ENCODE results near the gene ANKRD11.

ANKRD11 gene

GRCh38 chr16:89490439-89491237 is at the start of gene ANKRD11:
Gene ANKRD11, minus strand, starts transcription at chr16:89490561. Its CDS starts 173,542 bp downstream, at chr16:89317019.
- DNase-seq (ENCODE audit: low read depth), result peak; percentile 100

DNA sequence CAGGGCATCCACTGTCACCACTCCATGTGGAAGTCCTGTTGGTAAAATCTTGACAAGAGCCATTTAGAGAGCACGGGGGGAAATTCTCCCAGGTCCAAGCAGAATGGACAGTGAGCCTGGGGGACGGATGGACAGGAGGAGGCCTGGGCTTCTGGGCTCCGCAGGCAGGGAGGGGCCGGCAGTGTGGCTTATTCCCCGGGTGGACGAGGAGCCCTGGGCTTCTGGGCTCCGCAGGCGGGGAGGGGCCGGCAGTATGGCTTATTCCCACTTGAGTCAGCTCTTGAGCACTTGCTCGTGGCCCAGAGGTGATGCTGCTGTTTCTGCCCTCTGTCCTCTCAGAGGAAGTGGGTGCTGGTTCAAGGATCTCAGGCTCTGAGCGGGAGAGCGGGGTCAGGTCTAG is 47.9 kb upstream of the ANKRD11 start:
- no peak for DNase-seq (ENCODE audit: low read depth)

GRCh38 chr16:89537549-89537925 is 47.2 kb upstream of the ANKRD11 start:
- DNase-seq (ENCODE audit: low read depth), result no peak

DNA sequence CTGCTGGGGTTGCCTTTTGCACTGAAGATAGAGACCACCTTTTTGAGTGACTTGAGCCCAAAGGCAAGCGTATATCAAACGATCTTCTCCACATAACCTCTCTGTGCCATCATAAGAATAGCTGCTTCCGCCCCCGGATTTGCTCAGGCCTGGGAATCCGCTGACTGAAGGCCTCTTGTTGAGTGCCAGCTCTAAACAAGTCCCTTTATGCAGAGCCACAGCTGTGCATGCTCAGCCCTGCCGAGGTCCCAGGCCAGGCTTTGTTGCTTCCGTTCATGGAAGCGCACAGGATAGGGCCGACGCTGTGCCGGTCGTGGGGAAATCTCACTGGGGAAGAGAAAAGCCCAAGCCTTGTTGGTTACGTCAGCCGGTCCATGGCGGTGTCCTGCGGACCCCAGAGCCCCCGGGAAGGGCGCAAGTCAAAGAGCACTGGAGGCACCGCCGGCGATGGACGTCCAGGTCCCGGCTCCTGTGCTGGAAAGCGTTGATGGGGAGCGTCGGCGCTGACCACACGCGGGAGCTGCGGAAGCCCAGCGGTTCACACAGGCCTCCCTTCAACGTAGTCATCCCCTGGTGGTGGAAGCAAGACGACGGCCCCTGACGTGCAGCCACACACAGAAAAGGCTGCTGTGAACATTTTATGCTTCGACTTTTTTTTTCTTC is 46.7 kb upstream of the ANKRD11 start:
- no peak for DNase-seq (ENCODE audit: low read depth)

DNA sequence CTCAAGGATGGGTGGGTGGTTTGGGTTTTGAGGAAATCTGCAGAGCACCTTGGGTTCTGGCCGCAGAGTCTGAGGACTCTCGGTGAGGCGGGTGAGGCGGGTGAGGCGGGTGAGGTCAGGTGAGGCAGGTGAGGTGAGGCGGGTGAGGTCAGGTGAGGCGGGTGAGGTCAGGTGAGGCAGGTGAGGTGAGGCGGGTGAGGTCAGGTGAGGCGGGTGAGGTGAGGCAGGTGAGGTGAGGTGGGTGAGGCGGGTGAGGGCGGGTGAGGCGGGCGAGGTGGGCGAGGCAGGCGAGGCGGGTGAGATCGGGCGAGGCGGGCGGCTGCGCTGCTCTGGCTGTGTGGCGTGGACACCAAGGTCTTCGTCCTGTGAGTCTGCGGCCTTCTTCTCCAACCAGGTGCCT is 46.0 kb upstream of the ANKRD11 start:
- DNase-seq (ENCODE audit: low read depth), result no peak

DNA sequence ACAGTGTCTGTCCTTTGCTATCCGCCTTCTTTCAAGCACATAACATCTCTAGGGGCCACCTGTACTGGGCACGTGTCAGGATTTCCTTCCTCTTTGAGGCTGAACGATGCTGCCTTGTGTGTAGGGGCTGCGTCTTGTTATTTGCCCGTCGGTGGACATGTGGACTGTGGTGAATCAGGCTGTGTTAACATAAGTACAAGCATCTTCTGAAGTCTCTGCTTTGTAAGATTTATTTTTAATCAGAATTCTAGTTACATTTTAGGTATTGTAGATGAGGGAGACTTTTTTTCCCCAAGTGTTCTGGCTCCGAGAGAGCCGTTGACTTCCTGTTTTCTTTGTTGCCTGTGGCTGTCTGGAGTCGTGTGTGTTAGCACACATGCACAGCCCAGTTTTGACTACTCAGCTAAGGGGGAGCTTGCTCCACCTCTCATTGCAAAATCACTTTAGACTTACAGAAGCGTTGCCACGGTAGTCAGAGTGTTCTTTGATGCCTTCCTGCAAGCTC is 43.9 kb upstream of the ANKRD11 start:
- peak; percentile 23 for DNase-seq (ENCODE audit: low read depth)

GRCh38 chr16:89531821-89532526 is 41.6 kb upstream of the ANKRD11 start:
- no peak for DNase-seq (ENCODE audit: low read depth)

DNA sequence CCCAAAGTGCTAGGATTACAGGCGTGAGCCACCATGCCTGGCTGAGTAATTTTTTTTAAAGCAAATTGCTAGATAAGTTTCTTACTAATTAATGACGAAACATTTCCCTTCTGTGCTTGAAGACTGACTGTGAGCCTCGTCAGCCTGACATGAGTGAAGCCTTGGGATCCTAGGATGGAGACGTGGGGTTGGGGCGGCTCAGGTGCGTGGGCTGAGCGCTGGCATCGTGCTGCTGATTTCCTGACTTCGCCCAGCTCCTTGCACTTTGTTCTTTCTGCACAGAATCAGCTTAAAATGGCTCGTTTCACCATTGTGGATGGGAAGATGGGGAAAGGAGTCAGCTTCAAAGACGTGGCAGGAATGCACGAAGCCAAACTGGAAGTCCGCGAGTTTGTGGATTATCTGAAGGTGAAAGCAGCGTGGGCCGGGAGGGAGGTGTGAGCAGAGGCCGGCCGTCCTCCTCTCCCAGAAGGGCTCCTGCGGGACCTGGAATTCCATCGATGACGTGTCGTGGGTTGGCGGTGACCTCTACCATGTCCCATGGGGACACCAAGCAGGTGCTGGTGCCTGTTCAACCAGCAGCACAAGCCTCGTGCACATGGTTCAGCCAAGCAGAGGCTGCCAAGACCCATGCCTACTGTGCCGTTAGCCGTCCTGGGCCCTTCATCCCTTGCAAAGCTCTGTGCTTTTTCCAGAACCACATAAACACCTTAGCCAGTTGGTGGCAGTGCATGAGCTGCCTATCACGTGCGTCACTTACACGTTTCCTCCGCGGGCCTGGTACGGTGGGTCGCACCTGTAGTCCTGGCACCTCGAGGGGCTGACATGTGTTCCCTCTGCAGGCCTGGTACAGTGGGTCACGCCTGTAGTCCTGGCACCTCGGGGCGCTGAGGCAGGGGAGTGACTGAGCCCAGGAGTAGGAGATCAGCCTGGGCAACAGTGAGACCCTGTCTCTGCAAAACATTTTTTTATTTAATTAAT is 40.3 kb upstream of the ANKRD11 start:
- no peak for DNase-seq (ENCODE audit: low read depth)

DNA sequence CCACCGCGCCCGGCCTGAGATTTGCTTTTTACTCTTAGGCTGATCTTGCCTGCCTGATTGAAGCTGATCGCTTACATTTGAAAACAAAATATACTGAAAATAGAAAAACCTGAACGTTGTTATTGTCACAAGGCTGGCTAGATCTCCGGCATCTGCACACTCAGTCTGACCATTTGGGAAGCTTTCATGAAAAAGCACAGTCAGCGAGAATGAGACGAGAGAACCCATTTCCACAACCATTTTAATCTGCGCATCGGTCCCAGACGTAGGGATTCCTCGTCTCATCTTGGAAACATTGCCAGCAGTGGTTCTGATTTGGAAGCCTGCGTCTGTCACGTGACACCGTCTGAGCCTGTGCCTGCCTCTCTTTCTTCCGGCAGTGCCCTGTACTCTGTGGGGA is 38.7 kb upstream of the ANKRD11 start:
- no peak for DNase-seq (ENCODE audit: low read depth)

DNA sequence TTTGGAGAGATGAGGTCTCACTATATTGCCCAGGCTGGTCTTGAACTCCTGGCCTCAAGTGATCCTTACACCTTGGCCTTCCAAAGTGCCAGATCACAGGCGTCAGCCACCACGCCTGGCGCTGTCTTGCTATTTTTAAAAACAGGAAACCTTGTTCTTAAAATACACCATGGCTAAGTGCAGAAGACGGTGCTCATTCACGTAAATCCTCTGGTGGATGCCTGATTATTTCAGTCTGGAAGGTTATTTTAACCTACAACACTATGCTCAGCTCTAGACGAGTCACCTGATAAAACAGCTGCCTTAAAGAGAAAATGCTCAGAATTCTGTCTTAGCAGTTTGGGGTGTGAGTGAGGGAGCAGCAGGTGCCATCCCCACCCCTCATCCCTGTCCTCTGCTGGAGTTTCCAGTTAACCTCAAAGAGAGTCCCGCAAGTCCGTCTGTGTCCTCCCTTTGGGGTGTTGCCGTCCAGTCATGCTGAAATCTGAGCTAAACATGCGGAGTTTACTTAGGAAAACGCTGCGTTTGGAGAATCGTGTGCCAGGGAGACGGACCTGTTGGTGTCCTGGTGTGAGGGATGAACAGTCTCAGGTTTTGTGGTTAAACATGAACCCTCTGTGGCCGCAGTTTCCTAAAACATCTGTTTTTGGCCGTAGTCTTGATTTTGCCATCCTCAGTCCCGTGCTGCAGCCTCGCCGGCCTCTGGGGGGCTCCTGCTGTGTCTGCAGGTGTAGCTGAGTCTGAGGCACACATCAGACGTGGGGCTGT is 35.0 kb upstream of the ANKRD11 start:
- no peak for DNase-seq (ENCODE audit: low read depth)

DNA sequence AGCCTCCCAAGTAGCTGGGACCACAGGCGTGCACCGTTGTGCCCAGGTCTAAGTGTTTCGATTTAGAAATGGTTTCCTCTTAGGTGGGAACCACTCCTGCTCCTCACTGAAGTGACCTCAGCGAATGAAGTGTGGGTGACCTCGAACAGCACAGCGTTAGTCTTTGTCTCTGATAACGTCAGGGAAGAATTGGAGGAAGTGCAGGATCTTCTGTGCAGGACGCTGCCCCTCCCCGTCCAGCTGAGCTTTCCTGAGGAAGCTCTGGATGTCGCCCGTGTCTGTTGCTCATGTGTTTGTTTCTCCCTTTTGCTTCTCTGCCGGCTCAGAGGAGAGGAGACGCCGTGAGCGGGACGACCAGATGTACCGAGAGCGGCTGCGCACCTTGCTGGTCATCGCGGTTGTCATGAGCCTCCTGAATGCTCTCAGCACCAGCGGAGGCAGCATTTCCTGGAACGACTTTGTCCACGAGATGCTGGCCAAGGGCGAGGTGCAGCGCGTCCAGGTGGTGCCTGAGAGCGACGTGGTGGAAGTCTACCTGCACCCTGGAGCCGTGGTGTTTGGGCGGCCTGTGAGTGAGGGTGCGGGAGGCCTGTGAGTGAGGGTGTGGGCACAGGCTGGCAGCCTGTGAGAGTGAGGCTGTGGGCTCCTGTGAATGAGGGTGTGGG is 33.5 kb upstream of the ANKRD11 start:
- no peak for DNase-seq (ENCODE audit: low read depth)

GRCh38 chr16:89522287-89522686 is 31.9 kb upstream of the ANKRD11 start:
- DNase-seq (ENCODE audit: low read depth), result no peak

- no peak for DNase-seq (ENCODE audit: low read depth)
Measured at GRCh38 chr16:89519881-89520280, 29.5 kb upstream of the ANKRD11 start.

DNA sequence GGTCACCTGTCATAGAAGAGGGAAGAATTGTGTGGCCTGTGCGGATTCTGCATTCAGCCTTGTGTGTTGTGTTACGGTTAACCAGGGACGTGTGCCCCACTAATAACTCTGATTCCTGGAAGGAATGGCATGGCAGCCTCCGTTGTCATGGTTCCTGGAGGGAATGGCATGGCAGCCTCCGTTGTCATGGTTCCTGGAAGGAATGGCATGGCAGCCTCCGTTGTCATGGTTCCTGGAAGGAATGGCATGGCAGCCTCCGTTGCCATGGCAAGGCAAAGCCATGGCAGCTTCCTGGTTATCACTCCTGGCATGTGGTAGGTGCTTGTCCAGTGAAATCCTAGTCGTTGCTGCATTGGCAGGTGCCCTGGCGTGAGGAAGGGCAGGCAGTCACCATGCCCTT is 26.8 kb upstream of the ANKRD11 start:
- DNase-seq (ENCODE audit: low read depth), result no peak

GRCh38 chr16:89512453-89512852 is 22.1 kb upstream of the ANKRD11 start:
- DNase-seq (ENCODE audit: low read depth), result no peak

DNA sequence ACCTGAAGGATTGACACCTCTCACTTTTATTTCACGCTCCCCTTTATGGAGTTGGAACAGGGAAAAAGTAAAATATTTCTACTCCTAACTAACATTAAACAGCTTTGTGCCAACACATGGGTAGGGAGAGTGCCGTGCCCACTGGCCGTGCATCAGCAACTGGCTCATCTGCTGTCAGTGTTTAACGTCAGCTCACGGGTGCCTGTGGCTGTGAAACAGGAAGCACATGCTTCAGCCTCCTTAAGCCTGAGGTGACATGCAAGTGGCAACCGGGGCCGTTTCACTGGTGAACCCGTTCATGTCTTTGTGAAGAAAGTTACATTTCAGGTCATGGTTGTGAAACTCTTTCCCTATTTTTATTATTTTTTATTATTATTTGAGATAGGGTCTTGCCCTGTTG is 21.0 kb upstream of the ANKRD11 start:
- no peak for DNase-seq (ENCODE audit: low read depth)

DNA sequence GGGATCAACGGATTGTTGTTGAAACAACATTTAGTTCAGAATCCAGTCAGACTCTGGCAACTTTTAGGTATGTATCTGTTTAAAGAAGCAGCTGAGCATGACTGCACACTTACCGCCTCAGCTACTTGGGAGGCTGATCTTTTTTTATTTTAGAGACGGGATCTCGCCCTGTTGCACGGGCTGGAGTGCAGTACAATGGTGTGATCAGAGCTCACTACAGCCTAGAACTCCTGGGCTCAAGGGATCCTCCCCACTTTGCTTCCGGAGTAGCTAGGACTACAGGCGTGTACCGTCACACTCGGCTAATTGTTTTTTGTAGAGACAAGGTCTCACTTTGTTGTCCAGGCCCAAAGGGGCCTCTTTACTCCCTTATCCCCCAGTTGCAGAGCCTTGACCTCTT is 20.2 kb upstream of the ANKRD11 start:
- DNase-seq (ENCODE audit: low read depth), result no peak

DNA sequence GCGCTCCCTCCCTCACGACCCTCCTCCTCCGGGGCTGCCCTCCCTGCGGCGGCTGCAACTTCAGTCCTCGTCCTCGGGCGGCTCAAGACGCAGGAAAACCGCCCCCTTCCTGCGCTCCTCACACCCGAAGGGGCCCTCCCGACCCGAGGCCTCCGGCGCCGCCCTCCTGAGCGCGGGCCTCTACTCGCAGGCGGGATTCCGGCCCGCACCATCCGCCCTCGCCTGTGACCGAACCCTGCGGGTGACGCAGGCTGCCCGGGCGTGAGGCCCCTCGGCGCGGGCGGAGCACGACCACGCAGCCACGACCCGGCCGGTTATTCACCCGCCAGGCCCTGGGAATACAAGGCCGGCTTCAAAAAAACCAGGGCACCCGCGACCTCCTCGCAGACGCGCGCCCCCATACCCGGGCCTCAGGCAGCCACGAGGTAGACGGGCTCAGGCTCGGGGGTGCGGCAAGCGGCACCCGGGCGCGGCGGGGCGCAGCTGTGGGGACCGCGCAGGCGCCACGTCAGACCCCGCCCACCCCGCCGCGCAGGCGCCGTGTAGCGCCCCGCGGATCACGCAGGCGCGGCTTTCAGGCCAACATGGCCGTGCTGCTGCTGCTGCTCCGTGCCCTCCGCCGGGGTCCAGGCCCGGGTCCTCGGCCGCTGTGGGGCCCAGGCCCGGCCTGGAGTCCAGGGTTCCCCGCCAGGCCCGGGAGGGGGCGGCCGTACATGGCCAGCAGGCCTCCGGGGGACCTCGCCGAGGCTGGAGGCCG is 17.7 kb upstream of the ANKRD11 start, which contains the start of gene SPG7:
TSS of gene SPG7 (plus strand) at position 570 of the 757 bp plus-strand sequence. CDS start at position 585, 15 bp downstream.
- DNase-seq (ENCODE audit: low read depth), result peak; percentile 74

DNA sequence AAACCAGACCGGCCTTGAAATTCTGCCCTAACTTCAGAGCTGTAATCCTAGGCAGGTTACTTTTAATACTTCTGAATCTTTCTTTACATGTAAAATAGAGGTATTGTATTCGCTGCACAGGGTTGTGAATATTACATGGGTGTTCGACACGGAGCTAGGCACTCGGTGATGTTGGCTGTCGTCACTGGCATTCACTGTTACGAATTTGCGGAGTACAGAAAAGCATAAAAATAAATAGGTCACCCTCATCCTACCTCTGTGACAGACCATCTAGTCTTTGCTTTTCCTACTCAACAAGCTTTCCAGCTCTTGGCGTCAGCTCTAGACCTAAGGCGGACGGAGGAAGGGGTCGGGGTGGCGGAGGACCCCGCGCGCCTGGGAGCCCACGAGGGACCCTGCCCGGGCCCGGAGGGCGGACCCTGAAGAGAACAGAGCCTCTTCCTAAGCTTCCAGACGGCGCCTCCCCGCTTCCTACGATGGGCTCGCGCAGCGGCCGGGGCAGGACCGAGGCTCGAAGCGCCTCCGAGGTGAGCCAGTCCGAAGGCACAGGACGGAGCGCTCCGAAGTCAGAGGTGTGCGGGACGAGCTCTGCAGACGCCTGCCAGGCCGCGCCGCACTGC is 17.0 kb upstream of the ANKRD11 start:
- DNase-seq (ENCODE audit: low read depth), result no peak
